Endothelial cell of umbilical vein (primary cell): ENCODE data around the gene ZNF407. TPM values are rescaled to one million over a fixed set of nuclear protein-coding genes. Genes with fewer than 3 reads are reported as not detected.

Experiments used
- BruUV-seq: library from RNA; stranded (reverse); fragments of 400-500 nt; replicated peaks from 2 replicates; lab custom pipeline; 2021; lab: Mats Ljungman, UMichigan
- CTCF ChIA-PET: fragments of 300-600, 350-600 bp; sonication (Branson Sonifier 250); formaldehyde crosslinking; loops from one replicate; lab custom pipeline; 2021; ENCODE audit warnings: antibody characterized with exemption, inconsistent platforms; lab: Charles Lee
- POLR2A ChIA-PET: fragments of 300-600, 350-600 bp; sonication (Branson Sonifier 250); formaldehyde crosslinking; loops from one replicate; lab custom pipeline; 2021; ENCODE audit warnings: antibody characterized with exemption, inconsistent platforms; lab: Charles Lee
- DNase-seq: peaks from one replicate; pipeline ENCODE4 v3.0.0-alpha.2; 2011; ENCODE audit warnings: low read depth, low spot score
- FAIRE-seq: peaks from 2 replicates; lab custom pipeline; 2011; peaks lifted over from hg19 to GRCh38; lab: Jason Lieb, UNC
- H2AFZ ChIP-seq: 2 replicates; pipeline ENCODE4 v1.6.0; 2012; ENCODE audit warnings: low read depth, low read length, control low read depth, inconsistent platforms
- H3K27ac ChIP-seq: 2 replicates; pipeline ENCODE4 v1.5.1; 2011; ENCODE audit warnings: low read depth, mild to moderate bottlenecking, control low read depth, low read length, moderate library complexity; ENCODE audit not compliant: insufficient read depth
- H3K27me3 ChIP-seq, 2 experiments: 2 replicates each; pipeline versions ENCODE4 v1.6.0 to v1.6.1; 2011; ENCODE audit warnings: low read length in 2 of 2, mixed read lengths in 1 of 2; ENCODE audit not compliant: control insufficient read depth in 2 of 2, insufficient read depth in 2 of 2
- H3K36me3 ChIP-seq, 2 experiments: 2 replicates in 1 of 2; 3 replicates in 1 of 2; pipeline ENCODE4 v1.5.1; 2011; ENCODE audit warnings: low read length in 2 of 2, mild to moderate bottlenecking in 1 of 2, moderate library complexity in 1 of 2; ENCODE audit not compliant: control insufficient read depth in 2 of 2, insufficient read depth in 2 of 2; ENCODE audit errors: extremely low read depth in 1 of 2
- H3K4me1 ChIP-seq: 3 replicates; pipeline ENCODE4 v1.5.1; 2011; ENCODE audit warnings: mild to moderate bottlenecking, low read length; ENCODE audit not compliant: control insufficient read depth, insufficient read depth; ENCODE audit errors: extremely low read depth
- H3K4me2 ChIP-seq: 2 replicates; pipeline ENCODE4 v1.6.1; 2011; ENCODE audit warnings: low read length, control low read depth, mixed read lengths; ENCODE audit not compliant: insufficient read depth
- H3K4me3 ChIP-seq, 3 experiments: fragments of 200-600 bp in 1 of 3; sonication (generic), shearing (Covaris generic) in 1 of 3; replicated peaks in 1 of 3; 2 replicates each; pipeline ENCODE4 v1.5.1; 2011 to 2016; ENCODE audit warnings: control low read depth in 3 of 3, low read length in 3 of 3, mild to moderate bottlenecking in 2 of 3, inconsistent platforms in 1 of 3, low read depth in 1 of 3, moderate library complexity in 1 of 3; ENCODE audit not compliant: insufficient read depth in 1 of 3
- H3K79me2 ChIP-seq: 2 replicates; pipeline ENCODE4 v1.6.0; 2012; ENCODE audit warnings: low read length, inconsistent platforms; ENCODE audit not compliant: control insufficient read depth, insufficient read depth
- H3K9ac ChIP-seq: replicated peaks from 2 replicates; pipeline ENCODE3; 2011; ENCODE audit warnings: low read length, control low read depth; ENCODE audit not compliant: insufficient read depth; ENCODE audit errors: extremely low read depth
- H3K9me1 ChIP-seq: replicated peaks from 3 replicates; pipeline ENCODE4 v1.6.0; 2011; ENCODE audit warnings: mild to moderate bottlenecking, low read length; ENCODE audit not compliant: control insufficient read depth, insufficient read depth; ENCODE audit errors: extremely low read depth
- H3K9me3 ChIP-seq: replicated peaks from 2 replicates; pipeline ENCODE4 v1.5.1; 2012; ENCODE audit warnings: low read length, inconsistent platforms; ENCODE audit not compliant: control insufficient read depth, insufficient read depth
- H4K20me1 ChIP-seq: replicated peaks from 2 replicates; pipeline ENCODE3; 2011; ENCODE audit warnings: mild to moderate bottlenecking, low read length; ENCODE audit not compliant: control insufficient read depth, insufficient read depth; ENCODE audit errors: extremely low read depth
- EZH2 ChIP-seq: IDR thresholded peaks from 2 replicates; pipeline ENCODE4 v1.6.1; 2012; ENCODE audit warnings: borderline replicate concordance, low read depth, mild to moderate bottlenecking, moderate library complexity, low read length, inconsistent platforms; ENCODE audit not compliant: severe bottlenecking
- FOS ChIP-seq: IDR thresholded peaks from 2 replicates; pipeline ENCODE4 v1.6.1; 2011; ENCODE audit warnings: mild to moderate bottlenecking, low read length, moderate library complexity, borderline replicate concordance; ENCODE audit not compliant: insufficient read depth
- GATA2 ChIP-seq: IDR thresholded peaks from 2 replicates; pipeline ENCODE4 v1.7.0; 2011; ENCODE audit warnings: low read depth, mild to moderate bottlenecking, moderate library complexity, mixed read lengths, low read length; ENCODE audit not compliant: insufficient read length, insufficient read depth
- JUN ChIP-seq: IDR thresholded peaks from 2 replicates; pipeline ENCODE4 v1.6.1; 2011; ENCODE audit warnings: borderline replicate concordance, low read depth; ENCODE audit not compliant: insufficient read length, insufficient read depth
- MAX ChIP-seq: IDR thresholded peaks from 2 replicates; pipeline ENCODE4 v1.6.1; 2011; ENCODE audit not compliant: insufficient read depth, insufficient read length
- MYC ChIP-seq: IDR thresholded peaks from one replicate; pipeline ENCODE4 v1.6.1; 2011; ENCODE audit warnings: mild to moderate bottlenecking, low read depth, low read length
- POLR2A ChIP-seq: IDR thresholded peaks from 2 replicates; pipeline ENCODE4 v1.6.1; 2012; ENCODE audit warnings: low read depth, mild to moderate bottlenecking, control low read depth, low read length
- POLR2AphosphoS5 ChIP-seq: IDR thresholded peaks from 2 replicates; pipeline ENCODE4 v1.6.1; 2012; ENCODE audit warnings: low read depth, mild to moderate bottlenecking, control low read depth, low read length, moderate library complexity; ENCODE audit not compliant: insufficient read depth
- dilution Hi-C: fragments of 300-500 bp; cut with MboI; formaldehyde crosslinking; loops from one replicate; pipeline ENCODE4 v1.15.0; 2019; ENCODE audit warnings: low sequenced_read_pairs; ENCODE audit not compliant: extremely low pct_ligation_motif_present
- intact Hi-C: fragments of 100-400 bp; cut with micrococcal nuclease; formaldehyde crosslinking; loops from one replicate; pipeline ENCODE4 v1.10.0; 2022
- polyA plus RNA-seq, 4 experiments: library from polyadenylated mRNA; depleted of rRNA in 3 of 4; stranded (reverse) in 3 of 4; unstranded in 1 of 4; fragments of >200 nt; gene quantifications; 2 replicates each; pipeline versions ENCODE4 v1.2.1 to v1.2.3, GENCODE V29; 2011 to 2012; ENCODE audit warnings: missing spikeins in 1 of 4
- total RNA-seq: library from RNA; stranded (reverse); gene quantifications from 2 replicates; pipeline ENCODE4 v1.2.3, GENCODE V29; 2021
- TF ChIP-seq, protein P1 (sequence below), 2 donors: IDR thresholded peaks; 1 replicate in 1 of 2; 2 replicates in 1 of 2; pipeline ENCODE4 v1.5.1; 2011; ENCODE audit warnings: low read length in 2 of 2, mild to moderate bottlenecking in 2 of 2, moderate library complexity in 2 of 2, control low read depth in 1 of 2, inconsistent platforms in 1 of 2, low read depth in 1 of 2; ENCODE audit not compliant: insufficient read depth in 1 of 2; ENCODE audit errors: extremely low read depth in 1 of 2

The ZNF407 gene
- total and polyA plus RNA-seq, 2 donors (not counting 3 experiments of a cell fraction or from before 2014, with no cell fraction given) = 3.8 to 20.1 TPM

DNA sequence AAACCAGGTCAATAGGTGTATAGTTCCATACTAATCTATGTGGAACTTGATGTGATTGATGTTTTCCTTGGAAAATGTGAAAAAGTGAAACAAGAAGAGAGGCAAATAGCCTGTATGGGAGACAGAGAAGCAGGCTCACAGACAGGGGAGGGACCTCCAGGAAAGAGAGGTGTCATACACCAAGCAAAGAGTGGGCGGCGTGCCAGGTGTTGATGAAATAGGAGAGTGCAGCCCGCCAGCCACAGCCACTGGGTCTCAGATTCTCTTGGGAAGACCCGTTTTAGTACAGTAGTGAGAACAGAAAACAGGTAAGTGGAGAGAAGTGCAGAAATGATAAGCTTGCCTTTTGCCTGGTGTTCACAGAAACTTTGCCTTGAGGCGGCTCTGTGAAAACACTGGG lies 301.9 kb downstream of the ZNF407 start:
- no peak for FAIRE-seq
- H2AFZ ChIP-seq = no peak overlapping the region
- H3K9me3 ChIP-seq = no peaks in the 10 kb centered on the region
- H4K20me1 ChIP-seq = no peaks in the 10 kb centered on the region
- TF ChIP-seq MYC (no peak), EZH2 (no peak), POLR2A (no peak), MAX (no peak), FOS (no peak), GATA2 (no peak), POLR2AphosphoS5 (no peak), JUN (no peak)
- TF ChIP-seq, protein P1, sequence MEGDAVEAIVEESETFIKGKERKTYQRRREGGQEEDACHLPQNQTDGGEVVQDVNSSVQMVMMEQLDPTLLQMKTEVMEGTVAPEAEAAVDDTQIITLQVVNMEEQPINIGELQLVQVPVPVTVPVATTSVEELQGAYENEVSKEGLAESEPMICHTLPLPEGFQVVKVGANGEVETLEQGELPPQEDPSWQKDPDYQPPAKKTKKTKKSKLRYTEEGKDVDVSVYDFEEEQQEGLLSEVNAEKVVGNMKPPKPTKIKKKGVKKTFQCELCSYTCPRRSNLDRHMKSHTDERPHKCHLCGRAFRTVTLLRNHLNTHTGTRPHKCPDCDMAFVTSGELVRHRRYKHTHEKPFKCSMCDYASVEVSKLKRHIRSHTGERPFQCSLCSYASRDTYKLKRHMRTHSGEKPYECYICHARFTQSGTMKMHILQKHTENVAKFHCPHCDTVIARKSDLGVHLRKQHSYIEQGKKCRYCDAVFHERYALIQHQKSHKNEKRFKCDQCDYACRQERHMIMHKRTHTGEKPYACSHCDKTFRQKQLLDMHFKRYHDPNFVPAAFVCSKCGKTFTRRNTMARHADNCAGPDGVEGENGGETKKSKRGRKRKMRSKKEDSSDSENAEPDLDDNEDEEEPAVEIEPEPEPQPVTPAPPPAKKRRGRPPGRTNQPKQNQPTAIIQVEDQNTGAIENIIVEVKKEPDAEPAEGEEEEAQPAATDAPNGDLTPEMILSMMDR (IDR thresholded peaks at IDR 0.05; ENCODE audit: extremely low read depth in 1 of 2, insufficient read depth in 1 of 2, low read depth in 1 of 2, low read length in 2 of 2) = no peak
- H3K4me1 ChIP-seq = peaks cover 12% of the 10 kb centered on the region
- no peak for DNase-seq
- no peaks in the 10 kb centered on the region for H3K9me1 ChIP-seq
- no peak overlapping the region for H3K4me3 ChIP-seq
- H3K79me2 ChIP-seq = no peaks in the 10 kb centered on the region
- H3K36me3 ChIP-seq = no peaks in the 10 kb centered on the region
- ChIA-PET POLR2A (no interaction called here), CTCF (no interaction called here)
- H3K9ac ChIP-seq = no peak overlapping the region
- no peak overlapping the region for H3K27ac ChIP-seq
- H3K27me3 ChIP-seq = no peaks in the 10 kb centered on the region
- H3K4me2 ChIP-seq = no peak overlapping the region
- intact Hi-C loops (loop anchor here (5.0 kb wide), 3 partner anchors 138 to 578 kb away; no protein-coding TSS in a partner anchor), dilution Hi-C loops (no loop called here)
- BruUV-seq = no TSS peak
